Measurements from ENCODE around the gene CYP4A22. TPM values are rescaled to one million over a fixed set of nuclear protein-coding genes. Genes with fewer than 3 reads are reported as not detected.

Gene CYP4A22
- total and polyA plus RNA-seq, 9 of the 15 experiments (the other 6 are each of a cell fraction or from before 2014, with no cell fraction given), result 0.07 TPM; not detected in 8

GRCh38 chr1:47181095-47181954 is 44.1 kb downstream of the CYP4A22 start (continued):
- TF ChIP-seq PCBP1 (IDR thresholded peaks at IDR 0.05; ENCODE audit: low read depth, low read length, poor library complexity, severe bottlenecking) (peak; percentile 100), IRF9 (tag; IDR thresholded peaks at IDR 0.05) (peak; percentile 88), ZNF77 (CRISPR knock-in tag; IDR thresholded peaks at IDR 0.05) (no peak), ZNF121 (CRISPR knock-in tag; conservative IDR thresholded peaks at IDR 0.05) (no peak), PHTF2 (CRISPR knock-in tag; IDR thresholded peaks at IDR 0.05) (peak; percentile 82; the same call in 1 of the 2 replicates), STAT6 (CRISPR knock-in tag; IDR thresholded peaks at IDR 0.05) (no peak; the same call in 1 of the 2 replicates), ZNF407 (IDR thresholded peaks at IDR 0.05; ENCODE audit: low read depth) (no peak), FOXP1 (CRISPR knock-in tag; IDR thresholded peaks at IDR 0.05) (no peak), FOXK1 (CRISPR knock-in tag; IDR thresholded peaks at IDR 0.05; ENCODE audit: borderline replicate concordance) (no peak), YBX1 (IDR thresholded peaks at IDR 0.05) (no peak; the same call in 1 of the 2 replicates)

Measured in K562 (cell line).